ENCODE measurements around the gene AP1B1. TPM values are rescaled to one million over a fixed set of nuclear protein-coding genes. Genes with fewer than 3 reads are reported as not detected.

Gene AP1B1
- total RNA-seq = 64.7 and 65.6 TPM in 2 replicates

GRCh38 chr22:29387921-29388758, at the start of gene AP1B1:
Gene AP1B1, minus strand, starts transcription at chr22:29388570. Its CDS starts 21,327 bp downstream, at chr22:29367243.
- peak; percentile 89 for DNase-seq (ENCODE audit: low read depth)
- no peak for TF ChIP-seq CTCF (IDR thresholded peaks at IDR 0.05; ENCODE audit: insufficient read depth, low read depth, low read length)
- H3K4me3 ChIP-seq (ENCODE audit: low read depth, low read length) = peak within 1 kb of the TSS; percentile 91

- DNase-seq (ENCODE audit: low read depth) = no peak
- H3K4me3 ChIP-seq (ENCODE audit: low read depth, low read length) = no peak overlapping the region
- no peak for TF ChIP-seq CTCF (IDR thresholded peaks at IDR 0.05; ENCODE audit: insufficient read depth, low read depth, low read length)
Measured at GRCh38 chr22:29435236-29436136, 47.1 kb upstream of the AP1B1 start.

GRCh38 chr22:29434288-29434687, 45.9 kb upstream of the AP1B1 start:
- no peak overlapping the region for H3K4me3 ChIP-seq (ENCODE audit: low read depth, low read length)
- TF ChIP-seq CTCF (IDR thresholded peaks at IDR 0.05; ENCODE audit: insufficient read depth, low read depth, low read length) = no peak
- no peak for DNase-seq (ENCODE audit: low read depth)

GRCh38 chr22:29433856-29434255, 45.5 kb upstream of the AP1B1 start:
- TF ChIP-seq CTCF (IDR thresholded peaks at IDR 0.05; ENCODE audit: insufficient read depth, low read depth, low read length) = no peak
- no peak overlapping the region for H3K4me3 ChIP-seq (ENCODE audit: low read depth, low read length)
- DNase-seq (ENCODE audit: low read depth) = no peak

GRCh38 chr22:29431986-29432385, 43.6 kb upstream of the AP1B1 start:
- no peak overlapping the region for H3K4me3 ChIP-seq (ENCODE audit: low read depth, low read length)
- DNase-seq (ENCODE audit: low read depth) = no peak
- no peak for TF ChIP-seq CTCF (IDR thresholded peaks at IDR 0.05; ENCODE audit: insufficient read depth, low read depth, low read length)

GRCh38 chr22:29427176-29427760, 38.9 kb upstream of the AP1B1 start:
- no peak for DNase-seq (ENCODE audit: low read depth)
- no peak for TF ChIP-seq CTCF (IDR thresholded peaks at IDR 0.05; ENCODE audit: insufficient read depth, low read depth, low read length)
- no peak overlapping the region for H3K4me3 ChIP-seq (ENCODE audit: low read depth, low read length)
